ENCODE data around the gene RASA1. TPM values are rescaled to one million over a fixed set of nuclear protein-coding genes. Genes with fewer than 3 reads are reported as not detected.

The RASA1 gene
- polyA plus RNA-seq, 1 experiment, result 67.3 TPM

- TF ChIP-seq, protein P1, sequence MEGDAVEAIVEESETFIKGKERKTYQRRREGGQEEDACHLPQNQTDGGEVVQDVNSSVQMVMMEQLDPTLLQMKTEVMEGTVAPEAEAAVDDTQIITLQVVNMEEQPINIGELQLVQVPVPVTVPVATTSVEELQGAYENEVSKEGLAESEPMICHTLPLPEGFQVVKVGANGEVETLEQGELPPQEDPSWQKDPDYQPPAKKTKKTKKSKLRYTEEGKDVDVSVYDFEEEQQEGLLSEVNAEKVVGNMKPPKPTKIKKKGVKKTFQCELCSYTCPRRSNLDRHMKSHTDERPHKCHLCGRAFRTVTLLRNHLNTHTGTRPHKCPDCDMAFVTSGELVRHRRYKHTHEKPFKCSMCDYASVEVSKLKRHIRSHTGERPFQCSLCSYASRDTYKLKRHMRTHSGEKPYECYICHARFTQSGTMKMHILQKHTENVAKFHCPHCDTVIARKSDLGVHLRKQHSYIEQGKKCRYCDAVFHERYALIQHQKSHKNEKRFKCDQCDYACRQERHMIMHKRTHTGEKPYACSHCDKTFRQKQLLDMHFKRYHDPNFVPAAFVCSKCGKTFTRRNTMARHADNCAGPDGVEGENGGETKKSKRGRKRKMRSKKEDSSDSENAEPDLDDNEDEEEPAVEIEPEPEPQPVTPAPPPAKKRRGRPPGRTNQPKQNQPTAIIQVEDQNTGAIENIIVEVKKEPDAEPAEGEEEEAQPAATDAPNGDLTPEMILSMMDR (IDR thresholded peaks at IDR 0.05; ENCODE audit: low read depth, low read length), result no peak
- H3K9me3 ChIP-seq (ENCODE audit: control insufficient read depth, insufficient read depth, low read length), result no peaks in the 10 kb centered on the region
- no peak overlapping the region for H3K4me3 ChIP-seq (ENCODE audit: low read depth, low read length)
- ChIA-PET CTCF (interaction anchor here (0.9 to 1.1 kb wide), 2 partner anchors 331 to 332 kb away, joined by 3 to 7 read pairs; no protein-coding TSS in a partner anchor), POLR2A (no interaction called here)
- DNase-seq (ENCODE audit: low read depth, low spot score), result no peak
- H3K27me3 ChIP-seq (ENCODE audit: control insufficient read depth, insufficient read depth, low read length), result no peaks in the 10 kb centered on the region
- no peak overlapping the region for H3K27ac ChIP-seq (ENCODE audit: low read depth, low read length)
Observed at GRCh38 chr5:87401626-87402025, 133.9 kb downstream of the RASA1 start.

- no peak overlapping the region for H3K4me3 ChIP-seq (ENCODE audit: low read depth, low read length)
- no peak overlapping the region for H3K27ac ChIP-seq (ENCODE audit: low read depth, low read length)
- no peak for DNase-seq (ENCODE audit: low read depth, low spot score)
- no peaks in the 10 kb centered on the region for H3K9me3 ChIP-seq (ENCODE audit: control insufficient read depth, insufficient read depth, low read length)
- ChIA-PET POLR2A (no interaction called here), CTCF (interaction anchor here (0.6 kb wide), 1 partner anchor 334 kb away, joined by 4 read pairs; no protein-coding TSS in a partner anchor)
- TF ChIP-seq, protein P1 (IDR thresholded peaks at IDR 0.05; ENCODE audit: low read depth, low read length), result no peak
- no peaks in the 10 kb centered on the region for H3K27me3 ChIP-seq (ENCODE audit: control insufficient read depth, insufficient read depth, low read length)
Observed at GRCh38 chr5:87403409-87403808, 135.7 kb downstream of the RASA1 start.

- TF ChIP-seq, protein P1 (IDR thresholded peaks at IDR 0.05; ENCODE audit: low read depth, low read length), result no peak
- no peak overlapping the region for H3K27ac ChIP-seq (ENCODE audit: low read depth, low read length)
- H3K27me3 ChIP-seq (ENCODE audit: control insufficient read depth, insufficient read depth, low read length), result no peaks in the 10 kb centered on the region
- no peak overlapping the region for H3K4me3 ChIP-seq (ENCODE audit: low read depth, low read length)
- DNase-seq (ENCODE audit: low read depth, low spot score), result no peak
- H3K9me3 ChIP-seq (ENCODE audit: control insufficient read depth, insufficient read depth, low read length), result no peaks in the 10 kb centered on the region
- ChIA-PET CTCF (interaction anchor here (1.6 kb wide), 1 partner anchor 334 kb away, joined by 5 read pairs; no protein-coding TSS in a partner anchor), POLR2A (no interaction called here)
Observed at GRCh38 chr5:87403899-87404298, 136.2 kb downstream of the RASA1 start.

GRCh38 chr5:87404359-87404758, 136.7 kb downstream of the RASA1 start:
- no peak for DNase-seq (ENCODE audit: low read depth, low spot score)
- Histone ChIP-seq H3K4me3 (ENCODE audit: low read depth, low read length) (no peak overlapping the region), H3K27ac (ENCODE audit: low read depth, low read length) (no peak overlapping the region), H3K27me3 (ENCODE audit: control insufficient read depth, insufficient read depth, low read length) (no peaks in the 10 kb centered on the region), H3K9me3 (ENCODE audit: control insufficient read depth, insufficient read depth, low read length) (no peaks in the 10 kb centered on the region)
- ChIA-PET CTCF (interaction anchor here (1.6 kb wide), 1 partner anchor 334 kb away, joined by 5 read pairs; no protein-coding TSS in a partner anchor), POLR2A (no interaction called here)
- TF ChIP-seq, protein P1 (IDR thresholded peaks at IDR 0.05; ENCODE audit: low read depth, low read length), result no peak

GRCh38 chr5:87405472-87406155, 137.9 kb downstream of the RASA1 start:
- no peak for DNase-seq (ENCODE audit: low read depth, low spot score)
- CTCF ChIA-PET, result interaction anchor here (1.6 kb wide), 1 partner anchor 335 kb away, joined by 5 read pairs; no protein-coding TSS in a partner anchor
- Histone ChIP-seq H3K4me3 (ENCODE audit: low read depth, low read length) (no peak overlapping the region), H3K27me3 (ENCODE audit: control insufficient read depth, insufficient read depth, low read length) (no peaks in the 10 kb centered on the region), H3K27ac (ENCODE audit: low read depth, low read length) (no peak overlapping the region), H3K9me3 (ENCODE audit: control insufficient read depth, insufficient read depth, low read length) (no peaks in the 10 kb centered on the region)
- TF ChIP-seq, protein P1 (IDR thresholded peaks at IDR 0.05; ENCODE audit: low read depth, low read length), result no peak
- POLR2A ChIA-PET, result no interaction called here

All from AG04450 (cell line).